ENCODE measurements around the gene SCART1.

- no peak for TF ChIP-seq RELB (IDR thresholded peaks at IDR 0.05; ENCODE audit: low read depth)
- TF ChIP-seq USF2 (IDR thresholded peaks at IDR 0.05; ENCODE audit: borderline replicate concordance, low read depth, low read length): no peak
- TF ChIP-seq POLR2A (IDR thresholded peaks at IDR 0.05; ENCODE audit: low read depth, low read length): no peak
- no peak for TF ChIP-seq RAD21 (IDR thresholded peaks at IDR 0.05; ENCODE audit: insufficient read depth, low read depth, low read length)
- no peak for TF ChIP-seq CTCF (IDR thresholded peaks at IDR 0.05 in 2 of 3, conservative IDR thresholded peaks at IDR 0.05 in 1 of 3; ENCODE audit: control insufficient read depth in 2 of 3, extremely low read depth in 1 of 3, insufficient read depth in 1 of 3, low read depth in 3 of 3, low read length in 3 of 3)
- no peak for TF ChIP-seq ZNF274 (IDR thresholded peaks at IDR 0.05; ENCODE audit: insufficient read depth, insufficient read length)
- no peak for TF ChIP-seq TCF12 (IDR thresholded peaks at IDR 0.05; ENCODE audit: low read depth, low read length)
- TF ChIP-seq JUND (IDR thresholded peaks at IDR 0.05; ENCODE audit: low read depth, low read length): no peak
- no peak for TF ChIP-seq CEBPB (IDR thresholded peaks at IDR 0.05; ENCODE audit: borderline replicate concordance in 1 of 2, low read depth in 2 of 2, low read length in 2 of 2)
- TF ChIP-seq FOXK2 (IDR thresholded peaks at IDR 0.05): no peak
- TF ChIP-seq BHLHE40 (IDR thresholded peaks at IDR 0.05; ENCODE audit: borderline replicate concordance in 1 of 2, low read depth in 2 of 2, low read length in 1 of 2): no peak
- no peak for TF ChIP-seq POLR2AphosphoS5 (IDR thresholded peaks at IDR 0.05; ENCODE audit: low read length)
- no peak for TF ChIP-seq GABPA (IDR thresholded peaks at IDR 0.05; ENCODE audit: low read depth)
- no peak for TF ChIP-seq CREM (IDR thresholded peaks at IDR 0.05; ENCODE audit: low read depth)
These were observed 13.7 kb downstream of the SCART1 start for GRCh38 chr10:133467286-133467911.
